ENCODE data around the gene CNIH4. TPM values are rescaled to one million over a fixed set of nuclear protein-coding genes. Genes with fewer than 3 reads are reported as not detected.
A peak's percentile ranks its signal among the peaks of the same experiment; 100 is the strongest.

The CNIH4 gene
- total and polyA plus RNA-seq, 2 experiments from 2014 or later, result 53.5 to 194 TPM

DNA sequence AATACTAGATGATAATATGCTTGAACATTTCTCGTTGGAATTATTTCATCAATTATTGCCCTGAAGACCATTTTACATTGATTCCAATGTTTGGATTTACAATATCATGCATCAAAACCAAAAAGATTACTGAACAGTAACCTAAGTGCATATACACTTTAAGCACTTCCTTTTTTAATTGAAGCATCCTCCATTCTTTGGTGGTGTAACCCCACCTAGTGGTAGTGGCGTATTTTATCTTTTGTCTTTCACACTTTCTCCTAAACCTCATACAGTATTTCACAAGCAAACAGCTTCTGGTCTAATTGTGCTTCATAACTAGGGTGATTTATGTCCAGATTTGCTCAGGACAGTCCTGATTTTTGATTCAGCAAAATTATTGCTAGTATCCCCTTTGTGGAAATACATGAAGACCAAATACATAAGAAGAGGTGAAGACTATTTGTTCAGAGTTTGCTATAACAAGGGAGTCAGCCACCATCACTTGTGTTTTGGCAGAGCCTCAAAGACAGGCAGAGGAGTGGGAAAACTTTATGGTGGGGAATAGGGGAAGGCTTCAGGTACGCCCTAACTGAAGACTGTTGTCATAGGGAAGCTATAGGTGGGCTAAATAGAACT lies 23.3 kb upstream of the CNIH4 start:
- Mint-ChIP-seq H3K4me1 (peaks cover 16% of the 10 kb centered on the region; the same call in 2 of the 3 replicates), H3K27me3 (ENCODE audit: insufficient read depth, low read depth, poor library complexity) (peaks cover 5% of the 10 kb centered on the region), H3K4me3 (no peak overlapping the region), H3K36me3 (ENCODE audit: low read depth) (no peaks in the 10 kb centered on the region; the same call in 2 of the 3 replicates), H3K9me3 (peaks cover 2% of the 10 kb centered on the region; the same call in 1 of the 3 replicates), H3K27ac (no peak overlapping the region; the same call in 1 of the 2 replicates)
- Histone ChIP-seq H3K9me2 (ENCODE audit: insufficient read depth) (no peaks in the 10 kb centered on the region), H3K27ac (ENCODE audit: low read depth) (no peak overlapping the region), H3K4me2 (no peak overlapping the region), H3K4me3 (no peak overlapping the region), H3F3A (replicated peaks; ENCODE audit: low read depth) (no peaks in the 10 kb centered on the region), H3K79me2 (replicated peaks; ENCODE audit: insufficient read depth) (peaks cover 15% of the 10 kb centered on the region), H3K36me3 (ENCODE audit: insufficient read depth) (no peaks in the 10 kb centered on the region), H2AFZ (no peak overlapping the region), H3K27me3 (ENCODE audit: insufficient read depth) (no peaks in the 10 kb centered on the region), H4K20me1 (replicated peaks; ENCODE audit: insufficient read depth) (no peaks in the 10 kb centered on the region), H3K4me1 (ENCODE audit: insufficient read depth) (peaks cover 7% of the 10 kb centered on the region; the same call in 1 of the 2 replicates)
- peak; percentile 81 for DNase-seq (ENCODE audit: low spot score)
- TF ChIP-seq EZH2phosphoT487 (IDR thresholded peaks at IDR 0.05; ENCODE audit: unreplicated experiment), result no peak
- TF ChIP-seq, protein P1, sequence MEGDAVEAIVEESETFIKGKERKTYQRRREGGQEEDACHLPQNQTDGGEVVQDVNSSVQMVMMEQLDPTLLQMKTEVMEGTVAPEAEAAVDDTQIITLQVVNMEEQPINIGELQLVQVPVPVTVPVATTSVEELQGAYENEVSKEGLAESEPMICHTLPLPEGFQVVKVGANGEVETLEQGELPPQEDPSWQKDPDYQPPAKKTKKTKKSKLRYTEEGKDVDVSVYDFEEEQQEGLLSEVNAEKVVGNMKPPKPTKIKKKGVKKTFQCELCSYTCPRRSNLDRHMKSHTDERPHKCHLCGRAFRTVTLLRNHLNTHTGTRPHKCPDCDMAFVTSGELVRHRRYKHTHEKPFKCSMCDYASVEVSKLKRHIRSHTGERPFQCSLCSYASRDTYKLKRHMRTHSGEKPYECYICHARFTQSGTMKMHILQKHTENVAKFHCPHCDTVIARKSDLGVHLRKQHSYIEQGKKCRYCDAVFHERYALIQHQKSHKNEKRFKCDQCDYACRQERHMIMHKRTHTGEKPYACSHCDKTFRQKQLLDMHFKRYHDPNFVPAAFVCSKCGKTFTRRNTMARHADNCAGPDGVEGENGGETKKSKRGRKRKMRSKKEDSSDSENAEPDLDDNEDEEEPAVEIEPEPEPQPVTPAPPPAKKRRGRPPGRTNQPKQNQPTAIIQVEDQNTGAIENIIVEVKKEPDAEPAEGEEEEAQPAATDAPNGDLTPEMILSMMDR (conservative IDR thresholded peaks at IDR 0.05; ENCODE audit: low read depth in 2 of 2), result peak; percentile 74 to 92
- peak; percentile 25 for ATAC-seq

DNA sequence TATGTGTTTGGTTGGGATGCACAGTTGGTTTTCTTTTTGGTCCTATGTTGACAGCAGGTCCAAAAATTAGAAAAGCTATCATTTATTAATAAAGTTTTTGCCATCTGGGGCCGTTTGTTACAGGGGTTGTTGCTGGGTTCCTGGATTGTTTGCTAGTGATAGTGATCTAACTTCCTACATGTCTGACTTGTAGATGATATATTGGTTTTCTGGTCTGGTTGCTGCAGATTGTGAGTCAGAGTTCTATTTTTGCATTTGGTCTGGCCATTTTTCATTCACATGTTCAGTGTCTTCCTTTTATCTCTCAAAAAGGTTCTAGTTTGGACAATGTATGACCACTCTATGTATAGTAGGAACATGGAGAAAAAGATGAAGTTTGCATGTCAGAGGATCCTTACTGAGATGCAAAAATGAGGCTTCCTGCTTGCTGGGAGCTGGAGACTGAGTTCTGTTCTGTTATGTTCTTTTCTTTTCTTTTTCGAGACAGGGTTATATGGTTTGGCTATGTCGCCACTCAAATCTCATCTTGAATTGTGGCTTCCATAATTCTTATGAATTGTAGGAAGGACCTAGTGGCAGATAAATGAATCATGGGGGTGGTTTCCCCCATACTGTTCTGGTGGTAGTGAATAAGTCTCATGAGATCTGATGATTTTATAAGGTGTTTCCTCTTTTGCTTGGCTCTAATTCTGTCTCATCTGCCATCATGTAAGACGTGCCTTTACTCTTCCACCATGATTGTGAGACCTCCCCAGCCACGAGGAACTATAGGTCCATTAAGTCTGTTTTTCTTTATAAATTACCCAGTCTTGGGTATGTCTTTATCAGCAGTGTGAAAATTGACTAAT lies 22.5 kb upstream of the CNIH4 start:
- H3K36me3 Mint-ChIP-seq (ENCODE audit: low read depth), result peaks cover 4% of the 10 kb centered on the region; the same call in 1 of the 3 replicates
- peaks cover 6% of the 10 kb centered on the region; the same call in 1 of the 3 replicates for H3K9me3 Mint-ChIP-seq
- Histone ChIP-seq H3F3A (replicated peaks; ENCODE audit: low read depth) (peaks cover 5% of the 10 kb centered on the region; the same call in 1 of the 2 replicates), H2AFZ (peak overlapping the region; percentile 57; the same call in 1 of the 2 replicates), H3K9me2 (ENCODE audit: insufficient read depth) (no peaks in the 10 kb centered on the region), H3K4me2 (no peak overlapping the region), H4K20me1 (replicated peaks; ENCODE audit: insufficient read depth) (no peaks in the 10 kb centered on the region), H3K27ac (ENCODE audit: low read depth) (no peak overlapping the region), H3K4me3 (no peak overlapping the region), H3K27me3 (ENCODE audit: insufficient read depth) (no peaks in the 10 kb centered on the region), H3K4me1 (ENCODE audit: insufficient read depth) (peaks cover 7% of the 10 kb centered on the region), H3K79me2 (replicated peaks; ENCODE audit: insufficient read depth) (peaks cover 8% of the 10 kb centered on the region), H3K36me3 (ENCODE audit: insufficient read depth) (no peaks in the 10 kb centered on the region)
- H3K27me3 Mint-ChIP-seq (ENCODE audit: insufficient read depth, low read depth, poor library complexity), result peaks cover 6% of the 10 kb centered on the region
- peaks cover 16% of the 10 kb centered on the region; the same call in 2 of the 3 replicates for H3K4me1 Mint-ChIP-seq
- DNase-seq (ENCODE audit: low spot score) (no peak), ATAC-seq (no peak)
- no peak overlapping the region for H3K27ac Mint-ChIP-seq
- no peak overlapping the region for H3K4me3 Mint-ChIP-seq
- TF ChIP-seq ZNF114 (CRISPR knock-in tag; IDR thresholded peaks at IDR 0.05), result no peak
- TF ChIP-seq EZH2 (IDR thresholded peaks at IDR 0.05; ENCODE audit: low read depth, unreplicated experiment), result no peak
- TF ChIP-seq ZNF331 (CRISPR knock-in tag; IDR thresholded peaks at IDR 0.05; ENCODE audit: low read depth), result no peak
- TF ChIP-seq, protein P2, sequence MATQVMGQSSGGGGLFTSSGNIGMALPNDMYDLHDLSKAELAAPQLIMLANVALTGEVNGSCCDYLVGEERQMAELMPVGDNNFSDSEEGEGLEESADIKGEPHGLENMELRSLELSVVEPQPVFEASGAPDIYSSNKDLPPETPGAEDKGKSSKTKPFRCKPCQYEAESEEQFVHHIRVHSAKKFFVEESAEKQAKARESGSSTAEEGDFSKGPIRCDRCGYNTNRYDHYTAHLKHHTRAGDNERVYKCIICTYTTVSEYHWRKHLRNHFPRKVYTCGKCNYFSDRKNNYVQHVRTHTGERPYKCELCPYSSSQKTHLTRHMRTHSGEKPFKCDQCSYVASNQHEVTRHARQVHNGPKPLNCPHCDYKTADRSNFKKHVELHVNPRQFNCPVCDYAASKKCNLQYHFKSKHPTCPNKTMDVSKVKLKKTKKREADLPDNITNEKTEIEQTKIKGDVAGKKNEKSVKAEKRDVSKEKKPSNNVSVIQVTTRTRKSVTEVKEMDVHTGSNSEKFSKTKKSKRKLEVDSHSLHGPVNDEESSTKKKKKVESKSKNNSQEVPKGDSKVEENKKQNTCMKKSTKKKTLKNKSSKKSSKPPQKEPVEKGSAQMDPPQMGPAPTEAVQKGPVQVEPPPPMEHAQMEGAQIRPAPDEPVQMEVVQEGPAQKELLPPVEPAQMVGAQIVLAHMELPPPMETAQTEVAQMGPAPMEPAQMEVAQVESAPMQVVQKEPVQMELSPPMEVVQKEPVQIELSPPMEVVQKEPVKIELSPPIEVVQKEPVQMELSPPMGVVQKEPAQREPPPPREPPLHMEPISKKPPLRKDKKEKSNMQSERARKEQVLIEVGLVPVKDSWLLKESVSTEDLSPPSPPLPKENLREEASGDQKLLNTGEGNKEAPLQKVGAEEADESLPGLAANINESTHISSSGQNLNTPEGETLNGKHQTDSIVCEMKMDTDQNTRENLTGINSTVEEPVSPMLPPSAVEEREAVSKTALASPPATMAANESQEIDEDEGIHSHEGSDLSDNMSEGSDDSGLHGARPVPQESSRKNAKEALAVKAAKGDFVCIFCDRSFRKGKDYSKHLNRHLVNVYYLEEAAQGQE (IDR thresholded peaks at IDR 0.05; ENCODE audit: unreplicated experiment), result no peak
- TF ChIP-seq, protein P1 (conservative IDR thresholded peaks at IDR 0.05; ENCODE audit: low read depth in 2 of 2), result no peak
- TF ChIP-seq STAT1 (IDR thresholded peaks at IDR 0.05; ENCODE audit: unreplicated experiment), result no peak
